ENCODE results near the gene HMGA1.

GRCh38 chr6:34223381-34223955 is 13.2 kb upstream of the HMGA1 start:
- TF ChIP-seq EZH2 (IDR thresholded peaks at IDR 0.05) (no peak), POLR2AphosphoS5 (IDR thresholded peaks at IDR 0.05; ENCODE audit: borderline replicate concordance, low read depth, low read length) (no peak; the same call in 1 of the 2 replicates), FOXP2 (optimal IDR thresholded peaks at IDR 0.05; ENCODE audit: control extremely low read depth, extremely low read length, insufficient read depth) (no peak)
